ENCODE results near the gene TMEM219. TPM values are rescaled to one million over a fixed set of nuclear protein-coding genes. Genes with fewer than 3 reads are reported as not detected.
A peak's percentile ranks its signal among the peaks of the same experiment; 100 is the strongest.

The TMEM219 gene
- total RNA-seq, 4 donors from 2014 or later: 78.0 to 109 (median 106) TPM

DNA sequence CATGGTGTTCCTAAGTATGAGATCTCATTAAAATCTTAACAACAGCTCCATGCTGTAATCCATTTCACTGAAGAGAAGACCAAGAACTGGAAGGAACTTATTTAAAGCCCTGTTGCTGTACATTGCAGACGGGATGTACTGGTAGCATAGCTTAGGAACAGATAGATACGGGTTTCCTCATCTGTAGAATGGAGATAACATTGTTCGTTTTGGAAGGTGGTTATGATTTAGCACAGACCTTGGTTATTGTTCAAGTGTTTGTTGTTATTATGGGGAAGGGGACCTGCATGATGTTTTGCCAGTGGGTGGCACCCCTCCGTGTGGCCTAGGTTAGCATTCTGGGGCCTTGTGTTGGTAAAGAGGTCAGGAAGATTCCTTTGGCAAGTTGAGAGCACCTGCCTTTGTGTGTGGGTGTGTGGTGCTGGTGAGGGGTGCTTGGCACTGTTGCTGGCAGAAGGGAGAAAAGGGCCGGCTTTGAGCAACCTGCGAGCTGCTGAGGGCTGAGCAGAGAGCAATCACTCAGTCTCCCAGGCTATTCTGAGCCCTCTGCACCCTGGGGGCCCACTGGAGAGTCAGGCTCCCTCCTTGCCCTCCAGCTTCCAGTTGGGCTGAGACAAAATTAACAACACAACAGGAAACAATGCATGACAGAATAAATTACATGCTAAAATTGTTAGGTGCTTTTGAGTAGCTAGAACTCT is 14.1 kb downstream of the TMEM219 start:
- H3K4me1 ChIP-seq: peaks cover 47% of the 10 kb centered on the region
- H3K27ac ChIP-seq: peak overlapping the region; percentile 40
- no peaks in the 10 kb centered on the region for H3K27me3 ChIP-seq
- TF ChIP-seq CTCF (IDR thresholded peaks at IDR 0.05) (no peak), EP300 (IDR thresholded peaks at IDR 0.05) (no peak), POLR2A (IDR thresholded peaks at IDR 0.05) (no peak), POLR2AphosphoS5 (IDR thresholded peaks at IDR 0.05) (no peak)
- no peaks in the 10 kb centered on the region for H3K9me3 ChIP-seq
- 21% methylated on average over 6 of the region's 6 CpGs for WGBS
- H3K4me3 ChIP-seq: peak overlapping the region; percentile 96
- DNase-seq (ENCODE audit: low spot score in 2 of 2): no peak
- H3K36me3 ChIP-seq: peaks cover 45% of the 10 kb centered on the region

DNA sequence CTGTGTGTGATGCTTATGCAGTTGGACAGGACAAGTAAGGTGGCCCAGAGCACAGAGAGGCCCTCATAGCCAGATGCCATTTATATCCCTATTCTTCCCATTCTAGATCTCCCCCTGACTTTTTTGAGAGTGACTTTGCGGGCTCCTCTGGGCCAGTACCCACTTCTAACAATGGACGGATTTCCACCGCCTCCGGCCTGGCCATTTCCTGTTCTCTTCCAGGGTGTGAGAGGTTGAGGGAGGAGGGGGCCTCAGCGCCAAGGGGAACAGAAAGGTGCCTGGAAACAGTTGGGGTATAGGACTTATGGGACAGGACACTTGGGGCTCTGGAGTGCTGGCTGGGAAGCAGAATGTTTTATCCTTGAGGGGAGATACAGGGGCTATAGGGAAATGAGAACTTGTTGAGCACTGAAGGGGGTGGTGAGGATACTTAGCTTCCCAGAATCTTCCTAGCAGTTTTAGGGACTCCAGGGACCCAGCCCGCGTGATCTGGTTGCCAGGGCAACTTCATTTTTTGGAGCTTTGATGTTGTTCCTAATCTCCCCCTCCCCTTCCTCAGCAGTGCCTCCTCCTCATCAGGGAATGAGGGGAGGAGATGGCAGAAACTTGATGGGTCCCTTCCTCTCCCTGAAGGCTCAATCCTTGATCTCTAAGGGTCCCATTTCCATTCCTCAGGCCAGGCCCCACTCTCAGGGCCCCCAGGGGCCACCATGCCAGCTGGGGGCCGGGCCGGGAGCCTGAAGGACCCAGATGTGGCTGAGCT is 15.4 kb downstream of the TMEM219 start:
- peaks cover 47% of the 10 kb centered on the region for H3K4me1 ChIP-seq
- H3K27ac ChIP-seq: peak overlapping the region; percentile 46
- H3K4me3 ChIP-seq: peak overlapping the region; percentile 96
- H3K27me3 ChIP-seq: no peaks in the 10 kb centered on the region
- DNase-seq (ENCODE audit: low spot score in 2 of 2): no peak
- peaks cover 52% of the 10 kb centered on the region for H3K36me3 ChIP-seq
- H3K9me3 ChIP-seq: no peaks in the 10 kb centered on the region
- 74% methylated on average over 9 of the region's 9 CpGs for WGBS
- TF ChIP-seq CTCF (IDR thresholded peaks at IDR 0.05): no peak
- no peak for TF ChIP-seq POLR2A (IDR thresholded peaks at IDR 0.05)
- no peak for TF ChIP-seq POLR2AphosphoS5 (IDR thresholded peaks at IDR 0.05)
- no peak for TF ChIP-seq EP300 (IDR thresholded peaks at IDR 0.05)

DNA sequence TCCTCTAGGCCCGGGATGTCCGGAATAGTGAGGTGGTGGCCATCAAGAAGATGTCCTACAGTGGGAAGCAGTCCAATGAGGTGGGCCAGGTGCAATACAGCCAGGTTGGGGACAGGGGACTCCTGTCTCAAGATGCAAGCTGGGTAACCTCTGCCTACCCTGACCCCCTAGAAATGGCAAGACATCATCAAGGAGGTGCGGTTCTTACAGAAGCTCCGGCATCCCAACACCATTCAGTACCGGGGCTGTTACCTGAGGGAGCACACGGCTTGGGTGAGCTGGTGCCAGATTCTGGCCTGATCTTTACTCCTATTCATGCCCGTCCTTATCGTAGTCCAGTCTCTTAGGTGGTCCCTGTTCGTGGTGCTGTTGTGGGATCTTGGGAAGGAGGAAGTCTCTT is 16.2 kb downstream of the TMEM219 start:
- Histone ChIP-seq H3K9me3 (no peaks in the 10 kb centered on the region), H3K4me3 (no peak overlapping the region), H3K27ac (peak overlapping the region; percentile 46), H3K4me1 (peaks cover 44% of the 10 kb centered on the region), H3K36me3 (peaks cover 61% of the 10 kb centered on the region), H3K27me3 (no peaks in the 10 kb centered on the region)
- no peak for DNase-seq (ENCODE audit: low spot score in 2 of 2)
- TF ChIP-seq CTCF (IDR thresholded peaks at IDR 0.05) (no peak), POLR2AphosphoS5 (IDR thresholded peaks at IDR 0.05) (no peak), POLR2A (IDR thresholded peaks at IDR 0.05) (no peak), EP300 (IDR thresholded peaks at IDR 0.05) (no peak)
- 92% methylated on average over 6 of the region's 9 CpGs for WGBS

- Histone ChIP-seq H3K4me1 (peaks cover 41% of the 10 kb centered on the region), H3K27ac (no peak overlapping the region)
These were observed 16.8 kb downstream of the TMEM219 start for GRCh38 chr16:29978564-29979270.

More at GRCh38 chr16:29978564-29979270, 16.8 kb downstream of the TMEM219 start:
- Histone ChIP-seq H3K9me3 (no peaks in the 10 kb centered on the region), H3K27me3 (no peaks in the 10 kb centered on the region), H3K4me3 (no peak overlapping the region), H3K36me3 (peaks cover 67% of the 10 kb centered on the region)
- WGBS: 93% methylated on average over 9 of the region's 9 CpGs
- TF ChIP-seq POLR2AphosphoS5 (IDR thresholded peaks at IDR 0.05) (no peak), EP300 (IDR thresholded peaks at IDR 0.05) (no peak), CTCF (IDR thresholded peaks at IDR 0.05) (no peak), POLR2A (IDR thresholded peaks at IDR 0.05) (no peak)
- DNase-seq (ENCODE audit: low spot score in 2 of 2): no peak
